Activated CD4-positive, alpha-beta T cell treated with anti-CD3 and anti-CD28 coated beads for 36 hours (primary cell): Measurements from ENCODE around the gene TMPRSS3. TPM values are rescaled to one million over a fixed set of nuclear protein-coding genes. Genes with fewer than 3 reads are reported as not detected.

ENCODE experiments used
- ATAC-seq: fragments of 200-7000 bp; cut with Tn5 transposase; one replicate; pipeline ENCODE4 v1.10.0; 2021; ENCODE audit warnings: mild to moderate bottlenecking, moderate library complexity
- CTCF ChIA-PET: fragments of 350-600 bp; sonication (Branson Sonifier 250); formaldehyde crosslinking; loops from one replicate; lab custom pipeline; 2021; ENCODE audit warnings: antibody characterized with exemption; lab: Charles Lee
- POLR2A ChIA-PET: fragments of 350-600 bp; sonication (Branson Sonifier 250); formaldehyde crosslinking; loops from one replicate; lab custom pipeline; 2021; ENCODE audit warnings: antibody characterized with exemption, inconsistent platforms; lab: Charles Lee
- DNase-seq: peaks from one replicate; pipeline ENCODE4 v3.0.0-alpha.2; 2020
- H3K27ac Mint-ChIP-seq: one replicate; pipeline ENCODE4 v1.8.0; 2021; ENCODE audit warnings: mixed read lengths
- H3K27me3 Mint-ChIP-seq: one replicate; pipeline ENCODE4 v1.8.0; 2021; ENCODE audit warnings: mixed read lengths
- H3K36me3 Mint-ChIP-seq: one replicate; pipeline ENCODE4 v1.8.0; 2021; ENCODE audit warnings: low read depth, mixed read lengths
- H3K4me1 Mint-ChIP-seq: one replicate; pipeline ENCODE4 v1.8.0; 2021; ENCODE audit warnings: mixed read lengths
- H3K4me3 Mint-ChIP-seq: one replicate; pipeline ENCODE4 v1.8.0; 2021; ENCODE audit warnings: mild to moderate bottlenecking, moderate library complexity, mixed read lengths
- H3K9me3 Mint-ChIP-seq: one replicate; pipeline ENCODE4 v1.8.0; 2021; ENCODE audit warnings: low read depth, mixed read lengths
- intact Hi-C, 2 experiments: fragments of 100-400 bp; cut with DNase I in 1 of 2; cut with micrococcal nuclease in 1 of 2; formaldehyde crosslinking; loops; one replicate each; pipeline versions ENCODE4 v1.14.2 to v1.15.1; 2022 to 2024; cut with DNase I, micrococcal nuclease
- total RNA-seq, 2 experiments: library from RNA; stranded (reverse); gene quantifications; one replicate each; pipeline ENCODE4 v1.2.3, GENCODE V29; 2021

Gene TMPRSS3
- 100 to 1,000 TPM in 1 of 2 experiments, 10 to 100 TPM in 1; 99.1 to 113 TPM for total RNA-seq

- DNase-seq (no peak), ATAC-seq (no peak)
- ChIA-PET CTCF (interaction anchor here (0.6 to 1.0 kb wide), 2 partner anchors 7 to 35 kb away, joined by 3 read pairs; partner anchors contain the start of gene UBASH3A), POLR2A (no interaction called here)
- intact Hi-C loops = no loop called here
- Mint-ChIP-seq H3K4me1 (peaks cover 80% of the 10 kb centered on the region), H3K36me3 (peaks cover 72% of the 10 kb centered on the region), H3K27ac (peak within 1 kb of the TSS; percentile 23), H3K9me3 (no peaks in the 10 kb centered on the region), H3K27me3 (no peaks in the 10 kb centered on the region), H3K4me3 (no peak within 1 kb of the TSS)
These were observed at the start of gene TMPRSS3 for GRCh38 chr21:42395905-42396651. Gene TMPRSS3 (minus strand): TSS chr21:42396052. CDS start chr21:42395417, 635 bp downstream.

GRCh38 chr21:42445311-42445710 is 49.5 kb upstream of the TMPRSS3 start:
- H3K4me1 Mint-ChIP-seq = peaks cover 47% of the 10 kb centered on the region
- H3K36me3 Mint-ChIP-seq = peaks cover 66% of the 10 kb centered on the region
- H3K27ac Mint-ChIP-seq = peak overlapping the region; percentile 40
- H3K4me3 Mint-ChIP-seq = no peak overlapping the region
- H3K27me3 Mint-ChIP-seq = no peaks in the 10 kb centered on the region
- no peaks in the 10 kb centered on the region for H3K9me3 Mint-ChIP-seq
- intact Hi-C loops = no loop called here
- POLR2A ChIA-PET = no interaction called here
- ATAC-seq = no peak
- DNase-seq = no peak
- CTCF ChIA-PET = interaction anchor here (0.7 to 1.4 kb wide), 4 partner anchors 24 to 107 kb away, joined by 3 read pairs; no protein-coding TSS in a partner anchor

DNA sequence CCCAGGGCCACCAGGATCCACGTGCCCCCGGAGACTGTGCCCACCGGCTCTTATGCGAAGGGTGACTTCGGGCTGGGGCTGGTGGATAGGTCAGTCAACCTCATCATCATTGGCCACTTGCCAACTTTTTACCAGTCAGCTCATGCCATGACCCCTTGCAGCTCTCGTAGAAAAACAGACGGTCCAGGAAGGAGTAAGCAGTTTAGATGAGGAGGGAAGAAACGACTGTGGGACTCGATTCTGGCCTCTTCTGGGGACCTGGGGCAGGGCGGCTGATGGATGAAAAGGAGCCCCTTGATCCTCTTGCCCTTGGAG is 48.9 kb upstream of the TMPRSS3 start:
- ChIA-PET POLR2A (no interaction called here), CTCF (interaction anchor here (0.7 to 1.4 kb wide), 3 partner anchors 66 to 107 kb away, joined by 3 read pairs; no protein-coding TSS in a partner anchor)
- DNase-seq = no peak
- peaks cover 1% of the 10 kb centered on the region for H3K9me3 Mint-ChIP-seq
- ATAC-seq = no peak
- H3K27ac Mint-ChIP-seq = no peak overlapping the region
- H3K36me3 Mint-ChIP-seq = peaks cover 72% of the 10 kb centered on the region
- no peak overlapping the region for H3K4me3 Mint-ChIP-seq
- intact Hi-C loops = no loop called here
- H3K27me3 Mint-ChIP-seq = no peaks in the 10 kb centered on the region
- H3K4me1 Mint-ChIP-seq = peaks cover 47% of the 10 kb centered on the region

- peak overlapping the region; percentile 45 for H3K27ac Mint-ChIP-seq
- peaks cover 78% of the 10 kb centered on the region for H3K36me3 Mint-ChIP-seq
- CTCF ChIA-PET = interaction anchor here (0.7 to 1.4 kb wide), 3 partner anchors 65 to 106 kb away, joined by 3 read pairs; no protein-coding TSS in a partner anchor
- intact Hi-C loops = no loop called here
- H3K4me1 Mint-ChIP-seq = peaks cover 47% of the 10 kb centered on the region
- no peaks in the 10 kb centered on the region for H3K27me3 Mint-ChIP-seq
- H3K4me3 Mint-ChIP-seq = no peak overlapping the region
- DNase-seq = no peak
- ATAC-seq = no peak
- H3K9me3 Mint-ChIP-seq = peaks cover 4% of the 10 kb centered on the region
- POLR2A ChIA-PET = no interaction called here
These were observed 48.3 kb upstream of the TMPRSS3 start for GRCh38 chr21:42443876-42444744.

- intact Hi-C loops = no loop called here
- peaks cover 4% of the 10 kb centered on the region for H3K9me3 Mint-ChIP-seq
- H3K27me3 Mint-ChIP-seq = no peaks in the 10 kb centered on the region
- POLR2A ChIA-PET = no interaction called here
- peaks cover 48% of the 10 kb centered on the region for H3K4me1 Mint-ChIP-seq
- H3K27ac Mint-ChIP-seq = peak overlapping the region; percentile 45
- no peak overlapping the region for H3K4me3 Mint-ChIP-seq
- DNase-seq (no peak), ATAC-seq (no peak)
- H3K36me3 Mint-ChIP-seq = peaks cover 85% of the 10 kb centered on the region
- CTCF ChIA-PET = interaction anchor here (2.0 kb wide), 1 partner anchor 133 kb away, joined by 6 read pairs; no protein-coding TSS in a partner anchor
These were observed 47.4 kb upstream of the TMPRSS3 start for GRCh38 chr21:42443181-42443785.

GRCh38 chr21:42441963-42442362 is 46.1 kb upstream of the TMPRSS3 start:
- Mint-ChIP-seq H3K27me3 (no peaks in the 10 kb centered on the region), H3K4me1 (peaks cover 51% of the 10 kb centered on the region), H3K4me3 (no peak overlapping the region), H3K27ac (peak overlapping the region; percentile 39), H3K9me3 (peaks cover 4% of the 10 kb centered on the region), H3K36me3 (peaks cover 82% of the 10 kb centered on the region)
- no peak for DNase-seq
- no peak for ATAC-seq
- CTCF ChIA-PET = interaction anchor here (0.6 to 2.0 kb wide), 4 partner anchors 49 to 297 kb away, joined by 3 to 6 read pairs (median 4); no protein-coding TSS in a partner anchor
- POLR2A ChIA-PET = no interaction called here
- intact Hi-C loops = loop anchor here in 1 of 2 experiments (2.0 kb wide), 1 partner anchor 35 kb away; no protein-coding TSS in a partner anchor

DNA sequence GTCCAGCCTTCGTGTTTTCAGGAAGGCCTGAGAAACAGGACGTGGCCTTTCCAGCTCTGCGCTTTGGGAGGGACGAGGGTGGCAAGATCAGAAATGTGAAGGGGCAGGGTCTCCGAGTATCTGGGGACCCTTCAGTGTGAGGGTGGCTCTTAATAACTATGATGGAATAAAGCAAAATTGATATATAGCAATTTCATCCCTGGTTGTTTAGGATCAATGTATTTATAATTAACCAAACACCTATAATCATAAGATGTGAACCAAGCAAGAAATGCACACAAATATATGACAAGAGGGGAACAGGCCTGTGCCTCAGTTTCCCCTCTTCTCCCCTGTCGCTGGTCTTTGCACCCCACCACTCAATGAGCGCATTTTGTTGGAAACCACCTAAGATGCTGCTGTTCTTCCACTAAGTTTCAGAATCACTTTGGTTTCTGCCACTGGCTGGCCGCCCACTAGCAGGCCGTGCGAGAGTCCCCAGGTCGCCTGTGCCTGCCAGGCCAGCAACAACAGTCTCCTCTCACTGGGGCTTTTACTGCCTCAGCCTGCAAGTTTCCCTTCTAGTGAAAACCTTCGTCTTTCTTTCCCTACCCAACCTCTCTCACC is 44.4 kb upstream of the TMPRSS3 start:
- ChIA-PET POLR2A (interaction anchor here (0.7 kb wide), 1 partner anchor 204 kb away, joined by 3 read pairs; no protein-coding TSS in a partner anchor), CTCF (interaction anchor here (0.6 to 1.2 kb wide), 2 partner anchors 11 to 182 kb away, joined by 3 read pairs; no protein-coding TSS in a partner anchor)
- no peaks in the 10 kb centered on the region for H3K27me3 Mint-ChIP-seq
- intact Hi-C loops = loop anchor here in 1 of 2 experiments (2.0 kb wide), 1 partner anchor 33 kb away; no protein-coding TSS in a partner anchor
- DNase-seq = peak; percentile 67
- ATAC-seq = peak; percentile 67
- H3K27ac Mint-ChIP-seq = peak overlapping the region; percentile 85
- no peak overlapping the region for H3K4me3 Mint-ChIP-seq
- peaks cover 80% of the 10 kb centered on the region for H3K36me3 Mint-ChIP-seq
- peaks cover 4% of the 10 kb centered on the region for H3K9me3 Mint-ChIP-seq
- H3K4me1 Mint-ChIP-seq = peaks cover 47% of the 10 kb centered on the region

GRCh38 chr21:42439284-42440186 is 43.7 kb upstream of the TMPRSS3 start:
- DNase-seq (peak; percentile 66), ATAC-seq (peak; percentile 64)
- no peak overlapping the region for H3K4me3 Mint-ChIP-seq
- H3K27me3 Mint-ChIP-seq = no peaks in the 10 kb centered on the region
- peaks cover 4% of the 10 kb centered on the region for H3K9me3 Mint-ChIP-seq
- ChIA-PET CTCF (interaction anchor here (0.6 kb wide), 1 partner anchor 181 kb away, joined by 3 read pairs; no protein-coding TSS in a partner anchor), POLR2A (no interaction called here)
- peaks cover 80% of the 10 kb centered on the region for H3K36me3 Mint-ChIP-seq
- intact Hi-C loops = loop anchor here in 1 of 2 experiments (2.0 kb wide), 1 partner anchor 33 kb away; no protein-coding TSS in a partner anchor
- peaks cover 55% of the 10 kb centered on the region for H3K4me1 Mint-ChIP-seq
- H3K27ac Mint-ChIP-seq = peak overlapping the region; percentile 85

DNA sequence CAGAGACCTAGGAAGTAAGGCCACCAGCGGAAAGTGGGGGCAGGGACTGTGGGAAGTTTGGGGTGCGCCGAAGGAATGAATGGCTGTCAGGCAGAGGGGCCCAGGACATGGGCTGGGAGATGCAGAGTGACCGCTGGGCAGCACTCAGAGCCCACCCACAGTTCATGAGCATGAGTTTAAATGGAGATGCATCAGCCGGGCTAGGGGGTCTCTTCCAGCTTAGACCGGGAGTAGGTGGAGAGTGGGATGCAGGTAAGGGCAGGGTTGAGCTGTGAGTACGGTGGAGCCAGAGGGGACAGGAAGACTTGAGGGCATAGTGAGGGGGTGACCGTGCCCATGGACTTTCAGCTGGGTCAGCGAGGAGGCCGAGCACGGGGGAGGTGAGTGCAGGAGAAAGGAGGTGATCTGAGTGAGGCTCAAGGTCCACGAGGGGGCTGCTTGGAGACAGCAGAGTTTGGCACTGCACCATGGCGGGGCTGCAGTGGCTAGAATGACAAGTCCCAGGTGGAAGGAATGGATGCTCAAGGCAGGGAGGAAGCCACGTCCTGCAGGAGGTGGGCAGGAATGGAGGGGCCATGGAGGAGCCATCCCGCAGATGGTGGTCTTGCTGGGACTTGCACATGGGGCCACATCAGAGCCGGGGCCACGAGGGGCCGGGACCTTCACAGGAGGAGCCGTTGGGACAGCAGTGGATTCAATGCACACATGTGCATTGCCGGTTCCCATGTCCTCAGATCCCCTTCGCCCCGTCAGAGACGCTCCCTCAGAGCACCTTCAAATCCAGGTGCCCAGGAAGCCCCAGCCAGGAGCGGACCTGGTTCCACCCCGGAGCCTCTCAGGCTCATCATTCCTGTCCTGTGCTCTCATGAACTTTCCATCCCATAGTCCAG is 42.7 kb upstream of the TMPRSS3 start:
- H3K4me3 Mint-ChIP-seq = no peak overlapping the region
- H3K36me3 Mint-ChIP-seq = peaks cover 87% of the 10 kb centered on the region

More for the DNA sequence above, 42.7 kb upstream of the TMPRSS3 start:
- ATAC-seq (no peak), DNase-seq (no peak)
- Mint-ChIP-seq H3K27ac (peak overlapping the region; percentile 85), H3K9me3 (peaks cover 4% of the 10 kb centered on the region), H3K27me3 (no peaks in the 10 kb centered on the region), H3K4me1 (peaks cover 63% of the 10 kb centered on the region)
- intact Hi-C loops = no loop called here
- POLR2A ChIA-PET = no interaction called here
- CTCF ChIA-PET = no interaction called here
